Measurements from ENCODE around the gene SLC41A3. TPM values are rescaled to one million over a fixed set of nuclear protein-coding genes. Genes with fewer than 3 reads are reported as not detected.

Gene SLC41A3
- total RNA-seq, 1 donor from 2014 or later = 95.5 TPM

GRCh38 chr3:126119976-126120375, 36.1 kb upstream of the SLC41A3 start:
- DNase-seq (ENCODE audit: low spot score) = no peak

GRCh38 chr3:126119008-126119675, 35.2 kb upstream of the SLC41A3 start:
- no peak for DNase-seq (ENCODE audit: low spot score)

GRCh38 chr3:126118591-126118990, 34.7 kb upstream of the SLC41A3 start:
- no peak for DNase-seq (ENCODE audit: low spot score)

- no peak for DNase-seq (ENCODE audit: low spot score)
These were observed 33.9 kb upstream of the SLC41A3 start for GRCh38 chr3:126117786-126118185.

- no peak for DNase-seq (ENCODE audit: low spot score)
These were observed 33.3 kb upstream of the SLC41A3 start for GRCh38 chr3:126117212-126117611.

- DNase-seq (ENCODE audit: low spot score) = no peak
These were observed 32.6 kb upstream of the SLC41A3 start for GRCh38 chr3:126116526-126116925.

GRCh38 chr3:126114443-126115386, 30.8 kb upstream of the SLC41A3 start:
- no peak for DNase-seq (ENCODE audit: low spot score)

GRCh38 chr3:126113733-126114442, 30.0 kb upstream of the SLC41A3 start:
- no peak for DNase-seq (ENCODE audit: low spot score)

- no peak for DNase-seq (ENCODE audit: low spot score)
These were observed 29.3 kb upstream of the SLC41A3 start for GRCh38 chr3:126113238-126113555.

GRCh38 chr3:126112531-126113237, 28.8 kb upstream of the SLC41A3 start:
- DNase-seq (ENCODE audit: low spot score) = no peak

GRCh38 chr3:126111566-126112475, 27.9 kb upstream of the SLC41A3 start:
- DNase-seq (ENCODE audit: low spot score) = no peak

- DNase-seq (ENCODE audit: low spot score) = no peak
These were observed 27.2 kb upstream of the SLC41A3 start for GRCh38 chr3:126111126-126111551.

GRCh38 chr3:126110431-126111125, 26.7 kb upstream of the SLC41A3 start:
- DNase-seq (ENCODE audit: low spot score) = no peak

GRCh38 chr3:126109880-126110235, 25.9 kb upstream of the SLC41A3 start:
- DNase-seq (ENCODE audit: low spot score) = no peak

- no peak for DNase-seq (ENCODE audit: low spot score)
These were observed 25.4 kb upstream of the SLC41A3 start for GRCh38 chr3:126109146-126109879.

GRCh38 chr3:126108676-126109050, 24.7 kb upstream of the SLC41A3 start:
- DNase-seq (ENCODE audit: low spot score) = no peak

GRCh38 chr3:126107957-126108675, 24.2 kb upstream of the SLC41A3 start:
- no peak for DNase-seq (ENCODE audit: low spot score)

- no peak for DNase-seq (ENCODE audit: low spot score)
These were observed 23.4 kb upstream of the SLC41A3 start for GRCh38 chr3:126107203-126107939.
